Neural progenitor cell (in vitro differentiated cells): Measurements from ENCODE around the gene ADGRA1.

Source experiments
- EZH2 ChIP-seq: fragments of 200-600 bp; sonication (generic); IDR thresholded peaks from 2 replicates; pipeline ENCODE4 v1.6.1; 2017; ENCODE audit warnings: antibody characterized with exemption, mild to moderate bottlenecking, moderate library complexity
- EZH2phosphoT487 ChIP-seq: fragments of 200-600 bp; sonication (generic); IDR thresholded peaks from 2 replicates; pipeline ENCODE4 v1.6.1; 2017; ENCODE audit warnings: antibody characterized with exemption
- TF ChIP-seq, protein P1 (sequence below): fragments of 200-600 bp; sonication (generic); IDR thresholded peaks from 2 replicates; pipeline ENCODE4 v1.5.1; 2017; ENCODE audit warnings: antibody characterized with exemption, mild to moderate bottlenecking

DNA sequence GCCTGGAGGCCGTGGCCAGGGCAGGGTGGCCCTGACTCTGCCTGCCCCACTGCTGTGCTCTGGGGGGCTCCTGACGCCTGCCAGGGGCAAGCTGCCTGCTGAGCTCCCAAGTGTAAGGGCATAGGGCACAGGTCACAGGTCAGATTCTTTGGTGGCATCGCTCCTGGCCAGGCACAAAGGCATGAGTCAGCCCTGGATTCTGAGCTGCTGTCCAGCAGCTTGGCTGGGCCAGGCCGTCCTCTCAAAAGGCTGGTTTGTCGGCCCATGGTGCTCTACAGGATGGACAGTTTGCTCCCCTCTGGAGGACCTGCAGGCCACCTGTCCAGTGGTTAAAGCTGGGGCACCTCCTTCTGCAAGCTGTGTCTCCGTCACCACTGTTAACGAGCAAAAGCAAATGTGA lies 2.9 kb downstream of the ADGRA1 start:
- TF ChIP-seq, protein P1, sequence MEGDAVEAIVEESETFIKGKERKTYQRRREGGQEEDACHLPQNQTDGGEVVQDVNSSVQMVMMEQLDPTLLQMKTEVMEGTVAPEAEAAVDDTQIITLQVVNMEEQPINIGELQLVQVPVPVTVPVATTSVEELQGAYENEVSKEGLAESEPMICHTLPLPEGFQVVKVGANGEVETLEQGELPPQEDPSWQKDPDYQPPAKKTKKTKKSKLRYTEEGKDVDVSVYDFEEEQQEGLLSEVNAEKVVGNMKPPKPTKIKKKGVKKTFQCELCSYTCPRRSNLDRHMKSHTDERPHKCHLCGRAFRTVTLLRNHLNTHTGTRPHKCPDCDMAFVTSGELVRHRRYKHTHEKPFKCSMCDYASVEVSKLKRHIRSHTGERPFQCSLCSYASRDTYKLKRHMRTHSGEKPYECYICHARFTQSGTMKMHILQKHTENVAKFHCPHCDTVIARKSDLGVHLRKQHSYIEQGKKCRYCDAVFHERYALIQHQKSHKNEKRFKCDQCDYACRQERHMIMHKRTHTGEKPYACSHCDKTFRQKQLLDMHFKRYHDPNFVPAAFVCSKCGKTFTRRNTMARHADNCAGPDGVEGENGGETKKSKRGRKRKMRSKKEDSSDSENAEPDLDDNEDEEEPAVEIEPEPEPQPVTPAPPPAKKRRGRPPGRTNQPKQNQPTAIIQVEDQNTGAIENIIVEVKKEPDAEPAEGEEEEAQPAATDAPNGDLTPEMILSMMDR: no peak
- no peak for TF ChIP-seq EZH2
- TF ChIP-seq EZH2phosphoT487: no peak
